ENCODE measurements around the gene DYNC1I1. TPM values are rescaled to one million over a fixed set of nuclear protein-coding genes. Genes with fewer than 3 reads are reported as not detected.

The DYNC1I1 gene
- total RNA-seq, 1 donor from 2014 or later: not detected

DNA sequence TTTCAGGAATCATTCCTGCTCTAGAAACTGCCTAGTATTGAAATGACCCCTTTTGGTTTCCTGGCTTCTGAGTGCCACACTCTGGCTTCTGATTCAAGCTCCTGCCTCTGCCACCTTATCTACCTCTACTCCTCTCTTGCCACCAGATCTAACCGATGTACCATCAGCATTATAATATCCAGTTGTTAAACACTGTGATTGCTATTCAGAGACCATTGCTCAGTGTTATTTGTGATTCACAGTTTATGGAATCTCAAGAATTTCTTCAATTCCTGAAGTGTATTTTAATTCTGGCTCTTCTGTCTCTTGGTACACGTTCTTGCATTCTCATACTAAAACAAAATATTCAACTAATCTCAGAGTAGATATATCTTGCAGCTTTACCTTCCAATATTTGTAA is 88.7 kb downstream of the DYNC1I1 start:
- FAIRE-seq (no peak), DNase-seq (ENCODE audit: low read depth) (no peak)
- H3K4me3 ChIP-seq (ENCODE audit: low read depth, low read length): no peak overlapping the region
- TF ChIP-seq CTCF (IDR thresholded peaks at IDR 0.05; ENCODE audit: insufficient read depth, low read length, severe bottlenecking): no peak
- no peaks in the 10 kb centered on the region for H3K27me3 ChIP-seq (ENCODE audit: control insufficient read depth, insufficient read depth, low read length)
- H3K36me3 ChIP-seq (ENCODE audit: control insufficient read depth, insufficient read depth, low read length): no peaks in the 10 kb centered on the region

DNA sequence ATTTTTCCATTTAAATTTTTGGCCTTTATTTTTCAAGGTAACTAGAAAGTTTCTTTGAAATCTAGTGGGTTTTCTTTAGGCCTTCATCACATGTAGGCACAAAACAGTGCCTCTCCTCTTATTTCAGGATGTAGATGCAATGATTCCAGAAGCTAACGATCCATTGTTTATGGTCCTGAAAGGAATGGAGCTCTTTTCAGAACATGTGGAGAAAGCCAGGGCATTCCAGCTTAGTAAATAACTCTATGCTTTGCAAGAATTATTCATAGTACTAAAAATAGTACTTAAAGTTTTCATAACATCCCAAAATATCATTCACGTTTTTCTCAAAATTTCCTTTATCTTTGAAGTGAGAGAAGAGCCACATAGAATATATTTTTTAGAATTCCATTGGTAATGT is 91.3 kb downstream of the DYNC1I1 start:
- no peak for DNase-seq (ENCODE audit: low read depth)
- H3K4me3 ChIP-seq (ENCODE audit: low read depth, low read length): no peak overlapping the region
- TF ChIP-seq CTCF (IDR thresholded peaks at IDR 0.05; ENCODE audit: insufficient read depth, low read length, severe bottlenecking): no peak
- H3K36me3 ChIP-seq (ENCODE audit: control insufficient read depth, insufficient read depth, low read length): no peaks in the 10 kb centered on the region
- no peak for FAIRE-seq
- H3K27me3 ChIP-seq (ENCODE audit: control insufficient read depth, insufficient read depth, low read length): no peaks in the 10 kb centered on the region

DNA sequence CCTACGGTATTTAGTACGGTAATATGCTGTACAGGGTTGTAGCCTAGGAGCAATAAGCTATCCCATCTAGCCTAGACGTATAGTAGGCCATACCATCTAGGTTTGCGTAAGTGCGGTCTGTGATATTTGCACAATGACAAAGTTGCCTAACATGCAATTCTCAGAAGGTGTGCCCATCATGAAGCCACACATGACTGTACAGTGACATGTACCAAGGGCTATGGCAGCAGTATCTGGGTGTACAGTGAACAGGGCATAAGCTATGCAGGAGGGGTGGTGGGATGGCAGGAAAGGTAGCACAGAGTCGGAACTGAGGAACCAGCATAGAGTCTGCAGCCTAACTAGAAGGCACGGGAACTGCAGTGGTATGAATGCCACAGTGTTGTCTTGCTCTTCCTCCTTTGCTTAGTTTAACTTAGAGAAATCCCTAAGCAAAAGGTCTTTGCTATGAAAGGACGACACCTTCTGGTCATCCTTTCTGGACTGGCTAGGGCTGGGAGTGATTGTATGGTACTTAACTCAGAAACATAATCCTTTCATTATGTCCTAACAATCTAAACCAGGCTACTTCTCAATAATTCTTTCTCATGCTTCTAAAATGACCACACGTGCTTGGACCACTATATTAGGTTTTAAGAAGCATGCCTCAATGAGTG is 93.5 kb downstream of the DYNC1I1 start:
- H3K36me3 ChIP-seq (ENCODE audit: control insufficient read depth, insufficient read depth, low read length): no peaks in the 10 kb centered on the region
- peak; percentile 36 for FAIRE-seq
- no peak for DNase-seq (ENCODE audit: low read depth)

DNA sequence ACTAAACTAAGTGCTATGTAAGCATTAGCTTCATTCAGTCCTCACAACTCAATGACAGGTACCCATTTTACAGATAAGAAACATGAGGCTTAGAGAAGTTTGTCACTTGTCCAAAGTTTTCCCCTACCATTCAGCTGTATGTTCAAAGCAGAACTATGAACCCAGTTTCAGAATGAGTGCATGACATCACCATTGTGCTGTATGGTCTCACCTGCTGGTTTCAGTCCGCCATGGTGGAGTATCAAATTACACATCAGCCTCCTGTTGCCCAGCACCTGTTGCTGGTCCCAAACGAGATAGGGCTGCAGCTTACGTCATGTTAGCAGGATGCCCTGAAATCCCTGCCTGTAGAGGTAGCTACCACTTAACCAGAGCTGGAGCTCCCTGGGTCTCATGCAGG is 95.0 kb downstream of the DYNC1I1 start:
- FAIRE-seq (no peak), DNase-seq (ENCODE audit: low read depth) (no peak)
- Histone ChIP-seq H3K36me3 (ENCODE audit: control insufficient read depth, insufficient read depth, low read length) (no peaks in the 10 kb centered on the region), H3K27me3 (ENCODE audit: control insufficient read depth, insufficient read depth, low read length) (peaks cover 2% of the 10 kb centered on the region), H3K4me3 (ENCODE audit: low read depth, low read length) (no peak overlapping the region)
- TF ChIP-seq CTCF (IDR thresholded peaks at IDR 0.05; ENCODE audit: insufficient read depth, low read length, severe bottlenecking): no peak

More for the DNA sequence above, 93.5 kb downstream of the DYNC1I1 start:
- H3K27me3 ChIP-seq (ENCODE audit: control insufficient read depth, insufficient read depth, low read length): no peaks in the 10 kb centered on the region
- peak; percentile 5 for TF ChIP-seq CTCF (IDR thresholded peaks at IDR 0.05; ENCODE audit: insufficient read depth, low read length, severe bottlenecking)
- H3K4me3 ChIP-seq (ENCODE audit: low read depth, low read length): no peak overlapping the region

DNA sequence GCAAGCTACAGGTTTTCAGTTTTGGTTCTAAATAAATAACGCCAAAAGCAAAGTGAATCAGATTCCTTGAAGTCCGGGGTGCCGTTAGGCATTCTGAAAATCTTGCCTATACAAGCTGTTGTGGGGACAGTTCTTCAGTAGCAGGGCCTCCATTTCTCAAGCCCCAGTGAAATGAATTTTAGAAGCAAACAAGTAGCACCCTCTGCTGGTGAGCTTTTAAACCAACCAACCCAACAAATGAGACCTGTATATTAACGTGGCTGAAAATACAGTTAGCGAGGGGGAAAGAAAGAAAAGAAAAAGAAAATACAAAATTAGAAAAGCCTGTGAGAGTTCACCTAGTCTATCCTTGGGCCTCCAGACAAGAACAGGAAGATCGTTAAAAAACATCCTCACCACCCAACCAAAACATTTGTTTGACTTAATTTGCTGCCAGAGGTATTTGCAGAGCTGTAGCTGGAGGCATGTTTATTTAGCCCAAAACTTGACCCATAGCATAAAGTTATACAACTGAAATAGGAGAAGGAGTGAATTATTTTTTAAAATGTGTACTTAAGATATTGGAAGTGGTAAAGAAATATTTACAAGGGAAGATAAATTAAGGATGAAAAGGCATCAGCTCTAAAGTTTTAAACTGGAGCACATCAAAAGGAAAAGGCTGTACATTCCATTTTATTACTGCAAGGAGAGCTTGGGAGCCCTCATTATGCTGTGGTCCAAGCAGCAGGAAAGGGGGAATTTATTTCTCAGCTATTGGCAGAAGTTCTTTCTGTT is 98.9 kb downstream of the DYNC1I1 start:
- H3K4me3 ChIP-seq (ENCODE audit: low read depth, low read length): no peak overlapping the region
- FAIRE-seq (no peak), DNase-seq (ENCODE audit: low read depth) (peak; percentile 47)
- peaks cover 2% of the 10 kb centered on the region for H3K27me3 ChIP-seq (ENCODE audit: control insufficient read depth, insufficient read depth, low read length)
- no peaks in the 10 kb centered on the region for H3K36me3 ChIP-seq (ENCODE audit: control insufficient read depth, insufficient read depth, low read length)
- peak; percentile 64 for TF ChIP-seq CTCF (IDR thresholded peaks at IDR 0.05; ENCODE audit: insufficient read depth, low read length, severe bottlenecking)

Measured in bronchial epithelial cell (primary cell).